Measurements from ENCODE around the gene CLIP1.

GRCh38 chr12:122306407-122306806 is 116.1 kb downstream of the CLIP1 start:
- TF ChIP-seq FOS (IDR thresholded peaks at IDR 0.05; ENCODE audit: low read depth, low read length): no peak
- no peak for TF ChIP-seq CTCF (conservative IDR thresholded peaks at IDR 0.05; ENCODE audit: low read depth, low read length)
- no peak for TF ChIP-seq MAFK (IDR thresholded peaks at IDR 0.05; ENCODE audit: low read depth, low read length)
- TF ChIP-seq, protein P1, sequence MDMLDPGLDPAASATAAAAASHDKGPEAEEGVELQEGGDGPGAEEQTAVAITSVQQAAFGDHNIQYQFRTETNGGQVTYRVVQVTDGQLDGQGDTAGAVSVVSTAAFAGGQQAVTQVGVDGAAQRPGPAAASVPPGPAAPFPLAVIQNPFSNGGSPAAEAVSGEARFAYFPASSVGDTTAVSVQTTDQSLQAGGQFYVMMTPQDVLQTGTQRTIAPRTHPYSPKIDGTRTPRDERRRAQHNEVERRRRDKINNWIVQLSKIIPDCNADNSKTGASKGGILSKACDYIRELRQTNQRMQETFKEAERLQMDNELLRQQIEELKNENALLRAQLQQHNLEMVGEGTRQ (IDR thresholded peaks at IDR 0.05; ENCODE audit: low read depth, low read length): no peak
- TF ChIP-seq RAD21 (IDR thresholded peaks at IDR 0.05; ENCODE audit: low read length): no peak
- no peak for TF ChIP-seq POLR2A (IDR thresholded peaks at IDR 0.05; ENCODE audit: low read depth, low read length)
- TF ChIP-seq CEBPB (IDR thresholded peaks at IDR 0.05; ENCODE audit: low read depth, low read length): no peak
- no peak for TF ChIP-seq RFX5 (IDR thresholded peaks at IDR 0.05; ENCODE audit: low read depth, low read length)
- no peak for TF ChIP-seq MXI1 (IDR thresholded peaks at IDR 0.05; ENCODE audit: borderline replicate concordance, low read depth, low read length)
- TF ChIP-seq BHLHE40 (IDR thresholded peaks at IDR 0.05; ENCODE audit: low read depth, low read length): no peak
- no peak for TF ChIP-seq SMC3 (IDR thresholded peaks at IDR 0.05; ENCODE audit: low read depth, low read length)

Measured in IMR-90 (cell line).